ENCODE measurements around the gene SEC14L1.

GRCh38 chr17:77133087-77133638, 7.6 kb upstream of the SEC14L1 start:
- TF ChIP-seq, protein P1, sequence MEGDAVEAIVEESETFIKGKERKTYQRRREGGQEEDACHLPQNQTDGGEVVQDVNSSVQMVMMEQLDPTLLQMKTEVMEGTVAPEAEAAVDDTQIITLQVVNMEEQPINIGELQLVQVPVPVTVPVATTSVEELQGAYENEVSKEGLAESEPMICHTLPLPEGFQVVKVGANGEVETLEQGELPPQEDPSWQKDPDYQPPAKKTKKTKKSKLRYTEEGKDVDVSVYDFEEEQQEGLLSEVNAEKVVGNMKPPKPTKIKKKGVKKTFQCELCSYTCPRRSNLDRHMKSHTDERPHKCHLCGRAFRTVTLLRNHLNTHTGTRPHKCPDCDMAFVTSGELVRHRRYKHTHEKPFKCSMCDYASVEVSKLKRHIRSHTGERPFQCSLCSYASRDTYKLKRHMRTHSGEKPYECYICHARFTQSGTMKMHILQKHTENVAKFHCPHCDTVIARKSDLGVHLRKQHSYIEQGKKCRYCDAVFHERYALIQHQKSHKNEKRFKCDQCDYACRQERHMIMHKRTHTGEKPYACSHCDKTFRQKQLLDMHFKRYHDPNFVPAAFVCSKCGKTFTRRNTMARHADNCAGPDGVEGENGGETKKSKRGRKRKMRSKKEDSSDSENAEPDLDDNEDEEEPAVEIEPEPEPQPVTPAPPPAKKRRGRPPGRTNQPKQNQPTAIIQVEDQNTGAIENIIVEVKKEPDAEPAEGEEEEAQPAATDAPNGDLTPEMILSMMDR (IDR thresholded peaks at IDR 0.05) = no peak
- no peak for TF ChIP-seq POLR2A (IDR thresholded peaks at IDR 0.05)
